Heart left ventricle (tissue), 13 donors: ENCODE measurements around the gene EIF2B5.

Source experiments
- CTCF ChIP-seq, 12 donors: fragments of 200-600 bp; sonication (generic) in 4 of 12; IDR thresholded peaks; one replicate each; pipeline versions ENCODE4 v1.5.0 to v1.8.0; 2018 to 2022; ENCODE audit warnings: antibody characterized with exemption in 12 of 12, mild to moderate bottlenecking in 5 of 12
- POLR2A ChIP-seq, 2 donors: fragments of 450-650 bp; IDR thresholded peaks; one replicate each; pipeline ENCODE4 v1.6.1; 2017; ENCODE audit warnings: antibody characterized with exemption in 2 of 2, mild to moderate bottlenecking in 2 of 2, moderate library complexity in 2 of 2
- donor health status: ischemic (EF 13 %, LVEDD 7.1; RV severe dilation, severe dysfunction).
- donor health status: DM: no; HTN: yes; CAD: no.
- donor health status: DM: no; HTN: no; CAD: no.
- donor health status: ischemic (EF 25% LVEDD 6.9; RV normal size, moderate dysfunction).
- donor health status: ischemic (EF 25% LVEDD 5.7; RV mildly dilated, moderate dysfunction).
- donor health status: ischemic (EF 35%, LVEDD 5.7; RV mildly dilated, moderate dysfunction).
- donor health status: nonischemic (EF 11% LVEDD 7.7; RV severe dilation, severe dysfunction).
- donor health status: DM: yes; HTN: yes; CAD: no.
- donor health status: PGD.
- donor health status: ischemic (EF 29% LVEDD 5.4; RV normal size, mild dysfunction).
- donor health status: nonischemic (EF 23%, LVEDD 6.1; RV moderate dilation, normal function).

- TF ChIP-seq POLR2A (IDR thresholded peaks at IDR 0.05) (no peak), CTCF (IDR thresholded peaks at IDR 0.05) (no peak)
Observed at GRCh38 chr3:184158404-184158803, 23.2 kb downstream of the EIF2B5 start.
